NCI-H1930 (cell line): ENCODE results near the gene WIPF1.

ENCODE experiments used
- DNase-seq, 2 experiments: peaks; one replicate each; lab custom pipeline; 2025; lab: John Stamatoyannopoulos, UW

WIPF1 gene, protein sequence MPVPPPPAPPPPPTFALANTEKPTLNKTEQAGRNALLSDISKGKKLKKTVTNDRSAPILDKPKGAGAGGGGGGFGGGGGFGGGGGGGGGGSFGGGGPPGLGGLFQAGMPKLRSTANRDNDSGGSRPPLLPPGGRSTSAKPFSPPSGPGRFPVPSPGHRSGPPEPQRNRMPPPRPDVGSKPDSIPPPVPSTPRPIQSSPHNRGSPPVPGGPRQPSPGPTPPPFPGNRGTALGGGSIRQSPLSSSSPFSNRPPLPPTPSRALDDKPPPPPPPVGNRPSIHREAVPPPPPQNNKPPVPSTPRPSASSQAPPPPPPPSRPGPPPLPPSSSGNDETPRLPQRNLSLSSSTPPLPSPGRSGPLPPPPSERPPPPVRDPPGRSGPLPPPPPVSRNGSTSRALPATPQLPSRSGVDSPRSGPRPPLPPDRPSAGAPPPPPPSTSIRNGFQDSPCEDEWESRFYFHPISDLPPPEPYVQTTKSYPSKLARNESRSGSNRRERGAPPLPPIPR

DNA sequence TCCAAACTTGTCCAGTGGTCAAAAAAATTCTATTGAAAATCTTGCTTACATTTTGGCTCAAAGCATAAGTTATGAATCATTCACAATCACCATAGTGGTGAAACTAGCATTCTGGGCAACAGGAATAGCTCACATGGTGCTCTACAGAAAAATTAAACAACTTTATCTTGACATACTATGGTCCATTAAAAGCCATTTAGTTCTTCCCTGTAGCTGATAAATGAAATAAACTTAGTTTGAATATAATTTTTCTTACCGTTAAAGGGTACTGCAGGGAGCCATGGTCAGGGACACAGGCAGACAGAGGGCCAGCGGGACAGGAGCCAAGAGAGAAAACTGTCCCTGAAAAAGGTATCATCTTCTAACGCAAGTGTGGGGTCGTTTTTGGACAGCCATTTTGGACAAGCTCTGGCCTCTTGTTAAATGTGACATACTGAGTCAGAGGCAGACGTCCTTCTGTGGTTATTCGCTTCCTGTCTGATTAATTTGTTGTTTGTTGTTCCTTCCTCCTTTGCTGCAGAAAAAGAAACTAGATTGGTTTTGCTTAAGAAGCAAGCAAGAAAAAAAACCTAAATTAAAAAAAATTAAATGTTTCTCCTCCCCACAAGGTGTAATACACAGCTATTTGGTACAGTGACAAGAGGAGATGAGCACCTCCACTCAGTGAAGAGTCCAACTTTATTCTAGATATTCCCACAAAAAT is at the start of gene WIPF1:
WIPF1 (minus strand) TSS at position 460 of the 703 bp plus-strand sequence. CDS start 12,231 bp downstream, outside the sequence.
- no peak for DNase-seq

DNA sequence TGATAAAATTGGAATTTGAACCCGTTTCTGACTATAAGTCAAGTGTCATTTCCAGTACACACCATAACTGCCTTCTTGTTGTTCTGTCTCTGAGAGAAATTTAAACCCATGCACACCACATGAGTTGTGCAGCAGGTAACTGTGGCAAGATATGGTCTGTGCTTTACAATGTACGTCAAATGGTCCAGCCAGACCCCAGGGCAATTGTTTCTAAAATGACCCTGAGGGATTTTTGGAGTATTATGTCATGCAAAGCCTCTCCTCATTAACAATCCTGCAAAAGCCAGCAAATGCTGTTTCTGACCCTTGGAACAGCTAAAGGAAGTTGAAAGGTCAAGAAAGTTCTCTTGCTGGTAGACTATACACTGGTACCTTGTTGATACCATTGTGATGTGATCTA is 47.7 kb upstream of the WIPF1 start:
- no peak for DNase-seq

DNA sequence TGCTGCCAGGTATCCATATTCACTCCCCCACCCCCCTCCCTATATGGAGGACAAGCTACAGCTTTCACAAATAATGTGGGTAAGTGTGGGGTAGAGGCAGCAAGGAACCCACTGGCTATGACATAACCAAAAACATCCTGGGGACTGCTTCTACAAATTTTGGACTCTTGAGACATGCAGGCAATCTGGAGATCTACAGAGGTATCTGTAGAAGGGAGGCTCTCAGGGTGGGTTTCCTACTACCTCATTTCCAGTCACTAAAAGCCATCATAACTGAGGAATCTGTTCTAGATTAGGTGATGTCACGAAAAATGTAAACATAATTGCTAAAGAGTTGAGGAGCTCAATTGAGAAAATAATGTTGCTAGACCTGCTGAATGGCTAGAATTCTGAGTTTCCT is 46.8 kb upstream of the WIPF1 start:
- no peak for DNase-seq

DNA sequence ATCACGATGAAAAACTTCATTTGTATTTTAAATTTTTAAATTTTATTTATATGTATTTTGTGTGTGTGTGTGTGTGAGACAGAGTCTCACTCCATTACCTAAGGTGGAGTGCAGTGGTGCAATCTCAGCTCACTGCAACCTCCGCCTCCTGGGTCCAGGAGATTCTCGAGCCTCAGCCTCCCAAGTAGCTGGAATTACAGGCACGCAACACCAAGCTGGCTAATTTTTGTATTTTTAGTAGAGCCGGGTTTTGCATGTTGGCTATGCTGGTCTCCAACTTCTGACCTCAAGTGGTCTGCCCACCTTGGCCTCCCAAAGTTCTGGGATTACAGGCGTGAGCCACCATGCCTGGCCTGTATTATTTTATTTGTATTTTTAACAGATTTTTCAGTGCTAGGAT is 45.8 kb upstream of the WIPF1 start:
- DNase-seq: no peak

DNA sequence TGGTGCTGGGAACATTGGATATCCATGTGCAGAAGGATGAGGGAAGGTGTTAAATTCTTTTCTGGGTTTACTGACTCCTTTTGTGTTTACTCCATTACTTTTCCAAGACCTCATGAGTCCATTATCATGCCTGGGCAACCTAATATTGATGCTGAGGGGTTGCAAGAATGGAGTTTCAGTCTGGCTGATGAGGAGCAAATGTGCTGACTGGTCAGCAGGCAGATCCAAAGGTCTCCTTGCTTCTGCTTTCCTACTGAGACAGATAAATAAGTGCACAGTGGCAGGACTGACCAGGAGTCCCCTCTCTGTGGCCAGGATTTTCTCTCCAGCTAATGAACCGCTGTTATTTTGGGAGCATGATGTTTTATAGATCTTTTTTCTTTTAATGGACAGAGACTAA is 43.6 kb upstream of the WIPF1 start:
- no peak for DNase-seq

DNA sequence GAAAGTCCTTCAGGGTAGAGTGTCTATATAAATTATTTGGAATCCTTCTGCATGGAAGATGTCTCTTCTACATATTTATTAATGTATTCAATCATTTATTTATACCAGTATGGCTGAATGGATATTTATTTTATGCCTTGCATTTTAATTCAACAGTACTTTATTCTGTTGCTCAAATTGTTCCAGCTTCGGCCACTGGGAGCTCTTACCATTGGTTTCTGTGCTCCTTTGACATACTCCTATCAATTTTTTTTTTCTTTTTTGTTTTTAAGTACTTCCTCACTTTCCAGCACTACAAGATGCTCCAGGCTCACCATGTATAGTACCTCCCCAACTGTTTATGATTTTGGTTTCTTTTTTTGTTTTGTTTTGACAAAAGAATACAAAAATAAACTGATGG is 39.4 kb upstream of the WIPF1 start:
- DNase-seq: no peak

DNA sequence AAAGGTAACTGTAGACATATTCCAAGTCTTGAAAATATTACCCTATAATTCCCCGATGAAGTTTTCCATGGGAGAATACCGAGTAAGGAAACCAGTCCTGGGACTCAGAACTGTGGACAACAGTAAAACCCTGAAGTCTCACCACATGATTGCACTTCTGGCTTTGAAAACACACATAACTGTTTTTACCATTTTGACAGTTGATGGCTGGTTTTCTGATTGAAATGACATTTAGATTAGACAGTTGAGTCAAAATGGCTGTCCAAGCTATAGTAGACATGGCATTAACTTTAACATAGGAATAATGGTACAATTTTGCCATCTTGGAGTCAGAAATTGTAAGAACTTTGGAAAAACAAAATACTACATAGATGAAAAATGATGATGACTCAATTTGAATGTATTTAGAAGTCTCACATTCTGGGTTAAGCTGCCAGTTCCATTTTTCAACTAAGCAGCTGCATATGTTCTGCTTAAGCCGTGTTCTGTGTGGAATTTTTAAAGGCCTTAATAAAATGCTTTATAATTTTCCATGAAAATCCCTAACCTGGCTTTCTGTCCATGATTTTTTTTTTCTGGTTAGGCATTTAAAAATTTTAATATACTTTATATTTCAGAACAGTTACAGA is 38.3 kb upstream of the WIPF1 start:
- DNase-seq: no peak

DNA sequence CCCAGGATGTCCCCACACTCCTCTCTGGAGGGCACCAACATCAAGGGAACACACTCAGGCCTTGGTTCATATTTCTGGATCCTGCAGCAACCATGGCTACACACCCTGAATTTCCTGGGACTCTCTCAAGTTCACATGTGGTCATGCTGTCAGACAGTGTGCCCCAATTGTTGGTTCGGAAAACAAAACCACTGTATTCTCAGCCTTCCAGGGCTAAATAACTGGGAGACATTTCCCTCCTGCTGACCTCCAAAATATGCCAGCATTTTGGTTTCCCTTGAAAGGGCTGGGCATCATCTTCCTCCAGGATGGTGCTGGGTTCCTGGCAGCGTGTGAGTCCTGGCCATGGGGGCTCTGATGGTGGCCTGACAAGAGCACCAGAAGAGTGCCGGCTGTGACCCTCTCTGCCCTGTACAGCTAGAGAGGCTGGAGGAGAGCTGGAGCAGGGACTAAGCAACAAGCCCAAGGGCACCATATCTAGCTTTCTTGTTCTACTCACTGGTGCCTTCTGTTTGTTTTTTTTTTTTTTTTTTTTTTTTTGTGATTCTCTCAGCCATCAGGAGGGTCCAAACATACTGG is 37.5 kb upstream of the WIPF1 start:
- DNase-seq: no peak

DNA sequence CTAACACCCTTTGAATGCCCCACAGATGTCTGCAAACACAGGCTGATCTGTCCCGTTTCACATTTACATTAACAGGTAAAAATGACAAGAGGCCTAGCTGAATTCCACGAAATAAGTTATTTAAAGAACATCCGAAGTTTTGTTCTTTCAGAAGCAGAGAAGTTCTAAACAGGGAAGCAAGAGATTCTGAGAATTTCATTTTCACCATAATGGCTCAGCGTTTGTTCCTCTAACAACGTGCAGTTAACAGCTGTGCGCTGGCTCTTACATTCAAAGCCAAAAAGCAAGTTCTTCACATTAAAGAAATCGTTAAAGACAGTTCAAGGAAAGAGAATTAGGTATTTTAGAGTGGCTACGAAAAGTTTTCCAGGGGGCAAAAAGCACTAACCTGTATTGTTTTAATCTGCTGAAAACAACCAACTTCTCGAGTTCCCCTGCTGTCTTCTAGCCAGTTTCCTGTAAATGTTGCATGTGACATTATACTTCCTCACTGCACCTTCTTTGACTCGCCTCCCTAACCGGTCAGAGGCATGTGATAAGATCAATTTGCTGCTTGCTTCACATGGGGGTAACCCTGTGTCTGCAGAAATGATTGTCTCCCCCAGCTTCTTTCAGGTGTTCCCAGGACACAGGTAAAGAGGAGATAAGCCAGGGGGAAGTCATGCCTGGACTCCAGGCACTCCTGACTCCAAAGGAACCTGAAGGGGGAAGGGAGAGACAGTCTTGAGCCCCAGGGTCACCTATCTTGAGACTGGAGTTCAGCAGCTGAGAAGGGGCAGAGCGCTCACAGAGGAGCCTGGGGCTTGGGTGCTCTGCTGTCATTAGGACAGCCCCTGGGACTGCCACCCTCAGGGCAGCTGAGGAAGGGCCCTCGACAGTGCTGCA is 36.8 kb upstream of the WIPF1 start:
- no peak for DNase-seq

DNA sequence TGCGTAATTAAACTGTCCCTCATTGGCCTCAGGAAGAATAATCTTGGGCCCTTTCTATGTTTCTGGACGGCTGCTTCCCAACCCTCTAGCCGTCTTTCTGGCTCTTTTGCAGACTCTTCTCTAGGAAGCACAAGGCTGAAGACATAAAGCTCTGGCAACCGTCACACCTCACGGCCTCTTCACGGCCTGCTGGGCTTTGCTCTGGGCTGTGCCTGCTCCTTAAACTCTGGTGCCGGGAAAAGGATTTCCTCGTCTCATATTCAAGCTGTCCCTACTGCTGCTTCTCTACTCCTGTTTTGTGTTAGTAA is 36.0 kb upstream of the WIPF1 start:
- no peak for DNase-seq

DNA sequence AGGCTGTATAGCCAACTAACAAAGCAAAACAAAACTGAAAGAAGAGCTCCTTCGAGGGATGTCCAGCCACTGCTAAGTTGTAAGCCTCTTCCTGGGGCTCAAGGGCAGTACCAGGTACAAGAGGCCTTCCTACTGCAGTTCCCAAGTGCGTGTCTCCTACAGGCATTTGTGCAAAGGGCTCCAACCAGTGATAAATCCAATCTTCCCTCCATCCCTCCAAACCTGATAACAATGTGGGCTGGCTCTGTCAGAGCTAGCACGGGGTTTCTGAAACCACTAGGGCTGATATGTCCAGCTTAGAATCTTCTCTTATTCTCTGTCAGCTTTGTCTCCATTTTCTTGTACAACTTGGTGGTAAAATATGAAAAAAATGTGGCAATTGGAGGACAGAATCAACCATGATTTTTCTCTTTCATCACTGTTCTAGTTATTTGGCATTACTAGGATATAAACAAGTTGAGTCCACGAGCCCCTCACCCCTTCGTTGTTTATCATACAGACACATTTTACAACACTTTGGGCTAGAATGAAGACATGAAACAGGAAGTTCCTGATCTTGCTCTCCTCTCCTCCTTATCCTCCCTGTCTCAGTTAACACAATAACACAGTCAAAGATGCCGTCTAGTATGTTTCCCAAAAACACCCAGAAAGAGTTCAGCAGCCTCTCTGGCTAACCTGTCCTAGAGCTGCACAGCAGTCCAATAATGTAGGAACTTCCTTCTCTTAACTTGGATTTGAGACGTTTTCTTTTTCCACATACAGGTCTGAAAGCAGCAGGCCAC is 35.4 kb upstream of the WIPF1 start:
- DNase-seq: no peak

DNA sequence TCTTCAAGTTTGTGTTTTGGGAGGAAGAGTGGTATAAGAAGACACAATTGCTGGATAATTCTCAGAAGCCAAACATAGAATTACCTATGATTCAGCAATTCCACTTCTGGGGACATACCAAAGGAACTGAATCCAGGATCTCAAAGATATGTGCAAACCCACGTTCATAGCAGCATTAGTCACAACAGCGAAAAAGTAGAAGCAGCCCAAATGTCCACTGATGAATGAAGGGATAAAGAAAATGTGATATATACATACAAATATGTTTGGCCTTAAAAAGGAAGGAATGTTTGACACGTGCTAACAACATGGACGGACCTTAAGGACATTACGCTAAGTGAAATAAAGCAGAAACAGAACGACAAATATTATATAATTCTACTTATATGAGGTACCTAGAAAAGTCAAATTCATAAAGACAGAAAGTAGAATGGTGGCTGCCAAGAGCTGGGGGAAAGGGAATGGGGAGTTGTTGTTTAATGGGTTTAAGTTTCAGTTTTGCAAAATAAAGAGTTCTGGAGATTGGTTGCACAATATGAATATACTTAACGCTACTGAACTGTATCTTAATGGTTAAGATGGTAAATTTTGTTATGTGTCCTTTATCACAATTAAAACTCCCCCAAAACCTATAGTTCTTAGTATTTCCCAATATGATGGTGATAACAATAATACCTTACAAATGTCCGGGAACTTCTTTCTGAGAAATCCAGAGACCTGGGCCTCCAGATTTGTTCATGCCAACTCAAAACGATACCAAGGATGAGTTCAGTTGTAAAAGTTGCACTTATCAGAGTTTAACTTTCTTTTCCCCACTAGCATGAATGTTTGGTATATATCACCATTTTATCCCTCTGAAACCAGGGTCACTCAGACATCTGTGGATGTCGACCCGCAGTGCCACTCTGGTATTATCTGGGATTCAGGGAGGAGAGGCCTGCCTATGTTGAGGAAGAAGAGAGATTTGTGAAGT is 33.7 kb upstream of the WIPF1 start:
- DNase-seq: no peak

DNA sequence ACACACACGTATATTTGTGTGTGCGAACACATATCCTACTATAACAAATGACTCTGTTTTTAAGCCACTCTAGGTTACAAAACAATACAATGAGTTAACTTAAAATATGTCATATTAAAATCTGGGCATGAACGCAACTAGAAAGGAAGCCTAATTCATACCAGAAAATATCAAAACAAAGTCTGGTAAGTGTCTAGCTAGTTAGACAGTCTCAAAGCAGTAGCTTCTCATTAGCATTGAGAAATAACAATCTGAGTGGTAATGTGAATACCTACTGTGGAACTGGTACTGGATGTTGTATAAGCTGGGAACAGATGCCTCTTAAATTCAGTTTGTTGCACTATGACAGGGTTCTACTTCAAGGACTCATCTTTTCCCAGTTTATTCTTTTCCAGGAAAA is 32.5 kb upstream of the WIPF1 start:
- DNase-seq: no peak

DNA sequence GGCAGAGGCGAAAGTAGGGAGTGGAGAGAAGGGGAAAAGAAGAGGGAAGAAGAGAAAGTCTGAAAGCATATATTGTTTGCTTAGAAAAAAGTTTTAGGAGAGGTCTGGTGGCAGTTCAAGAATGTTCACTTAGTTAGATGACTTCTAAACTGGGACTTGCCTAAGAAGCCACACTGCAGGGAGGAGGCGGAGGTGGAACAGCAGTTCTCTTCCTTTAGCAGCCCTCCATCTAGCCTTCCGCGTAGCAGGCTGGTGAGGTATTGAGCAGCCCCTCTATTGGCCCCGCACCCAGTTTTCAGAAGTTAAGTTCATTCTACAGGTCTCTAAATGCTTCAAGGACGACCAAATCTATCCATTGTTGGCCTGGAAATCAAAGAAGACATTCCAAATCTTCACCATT is 31.9 kb upstream of the WIPF1 start:
- DNase-seq: no peak

DNA sequence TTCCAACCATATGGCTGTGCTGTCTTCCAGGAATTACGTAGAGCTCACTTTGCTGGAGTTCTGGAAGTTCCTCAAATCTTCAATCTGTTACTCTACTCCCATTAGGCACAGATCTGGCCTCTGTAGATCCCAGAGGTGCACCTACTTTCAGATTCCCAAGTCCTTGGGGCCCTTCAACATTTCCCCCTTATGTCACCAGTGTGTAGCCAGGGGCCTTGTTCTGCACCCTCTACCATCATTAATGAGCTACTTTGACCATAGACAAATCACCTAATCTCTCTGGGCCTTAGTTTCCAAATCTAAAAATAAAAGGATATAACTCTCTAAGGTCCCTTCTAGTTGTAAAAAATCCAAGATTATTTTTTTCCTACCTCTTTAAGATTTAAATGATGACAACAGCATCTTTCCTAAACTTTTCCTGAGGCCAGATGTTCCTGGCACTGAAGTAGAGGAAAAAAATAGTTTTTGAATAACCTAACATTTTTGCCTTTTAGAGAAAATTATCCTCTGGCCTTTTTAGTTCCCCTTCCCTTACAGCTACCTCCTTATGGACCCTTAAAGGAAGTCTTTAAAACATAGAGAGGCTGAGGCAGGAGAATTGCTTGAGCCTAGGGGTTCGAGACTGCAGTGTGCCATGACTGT is 31.0 kb upstream of the WIPF1 start:
- DNase-seq: no peak

DNA sequence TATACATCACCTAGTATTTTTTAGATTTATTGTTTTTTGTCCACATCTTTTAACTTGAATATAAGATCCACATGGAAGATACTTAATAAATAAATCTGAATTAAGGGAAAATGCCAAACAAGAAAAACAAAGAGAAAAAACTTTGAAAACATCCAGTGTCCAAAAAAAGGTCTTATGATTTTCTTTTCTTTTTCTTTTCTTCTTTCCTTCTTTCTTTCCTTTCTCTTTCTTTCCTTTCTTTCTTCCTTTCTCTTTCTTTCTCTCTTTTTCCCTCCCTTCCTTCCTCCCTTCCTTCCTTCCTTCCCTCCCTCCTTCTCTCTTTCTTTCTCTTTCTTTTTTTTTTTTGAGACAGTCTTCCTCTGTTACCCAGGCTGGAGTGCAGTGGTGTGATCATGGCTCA is 29.6 kb upstream of the WIPF1 start:
- DNase-seq: no peak

DNA sequence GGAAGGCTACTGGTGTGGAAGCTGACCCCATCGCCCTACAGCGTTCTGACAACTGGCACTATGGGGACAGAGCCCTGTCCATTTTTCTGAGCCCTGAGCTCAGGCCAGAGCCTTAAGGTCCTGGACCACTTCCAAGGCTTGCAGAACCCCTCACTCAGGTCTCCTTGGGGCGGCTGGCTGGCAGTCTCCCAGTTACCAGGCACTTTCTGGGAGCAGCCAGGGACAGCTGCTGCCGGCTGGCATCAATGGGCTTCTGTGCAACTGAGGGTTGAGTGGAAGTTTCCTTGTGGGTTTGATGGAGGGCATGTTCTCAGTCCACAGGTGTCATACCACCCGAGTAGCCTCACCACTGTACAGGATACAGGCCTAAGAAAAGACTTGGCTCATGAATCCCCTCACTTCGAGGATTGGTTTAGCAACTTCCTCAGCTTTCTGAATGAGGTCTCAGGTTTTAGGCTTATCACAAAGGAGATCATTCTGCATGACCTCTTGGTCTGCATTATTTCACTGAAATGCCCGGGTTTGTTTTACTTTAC is 27.4 kb upstream of the WIPF1 start:
- DNase-seq: no peak

DNA sequence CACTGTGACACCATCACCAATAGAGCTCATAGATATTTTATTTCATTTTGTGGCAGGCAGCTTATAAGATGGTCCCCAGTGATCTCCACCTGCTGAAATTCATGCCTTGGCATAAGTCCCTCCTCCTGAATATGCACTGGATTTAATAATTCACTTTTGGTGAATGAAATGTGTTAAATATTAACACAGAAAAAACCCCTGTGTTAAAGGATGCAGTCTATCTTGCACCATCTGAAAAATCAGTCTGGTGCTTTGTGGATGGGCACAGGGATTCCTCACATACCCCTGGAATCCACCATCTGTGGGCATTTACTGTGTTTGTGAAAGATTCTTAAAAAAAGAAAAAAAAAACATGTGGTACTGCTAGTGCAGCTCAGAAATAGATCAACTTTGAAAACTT is 26.1 kb upstream of the WIPF1 start:
- DNase-seq: no peak

DNA sequence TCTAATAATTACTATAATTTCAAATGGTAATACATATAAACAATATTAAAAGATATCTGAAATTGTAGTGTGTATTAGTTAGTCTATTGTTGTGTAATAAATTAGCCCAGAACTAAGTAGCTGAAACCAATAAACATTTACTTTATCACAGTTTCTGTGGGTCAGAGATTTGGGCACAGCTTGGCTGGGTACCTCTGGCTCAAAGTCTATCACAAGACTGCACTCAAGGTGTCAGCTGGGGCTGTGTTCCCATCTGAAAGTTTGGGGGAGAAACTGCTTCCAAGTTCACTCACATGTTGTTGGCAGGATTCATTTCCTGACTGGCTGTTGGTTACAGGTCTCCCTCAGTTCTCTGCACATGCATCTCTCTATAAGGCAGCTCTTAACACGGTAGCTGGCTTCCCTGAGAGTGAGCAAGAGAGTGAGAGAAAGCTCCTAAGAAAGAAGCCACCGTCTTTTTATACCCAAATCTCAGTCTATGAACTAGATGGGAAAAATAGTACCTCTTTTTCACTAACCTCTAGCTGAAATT is 25.6 kb upstream of the WIPF1 start:
- DNase-seq: no peak
